ENCODE results near the gene ABI3.

ABI3 gene

DNA sequence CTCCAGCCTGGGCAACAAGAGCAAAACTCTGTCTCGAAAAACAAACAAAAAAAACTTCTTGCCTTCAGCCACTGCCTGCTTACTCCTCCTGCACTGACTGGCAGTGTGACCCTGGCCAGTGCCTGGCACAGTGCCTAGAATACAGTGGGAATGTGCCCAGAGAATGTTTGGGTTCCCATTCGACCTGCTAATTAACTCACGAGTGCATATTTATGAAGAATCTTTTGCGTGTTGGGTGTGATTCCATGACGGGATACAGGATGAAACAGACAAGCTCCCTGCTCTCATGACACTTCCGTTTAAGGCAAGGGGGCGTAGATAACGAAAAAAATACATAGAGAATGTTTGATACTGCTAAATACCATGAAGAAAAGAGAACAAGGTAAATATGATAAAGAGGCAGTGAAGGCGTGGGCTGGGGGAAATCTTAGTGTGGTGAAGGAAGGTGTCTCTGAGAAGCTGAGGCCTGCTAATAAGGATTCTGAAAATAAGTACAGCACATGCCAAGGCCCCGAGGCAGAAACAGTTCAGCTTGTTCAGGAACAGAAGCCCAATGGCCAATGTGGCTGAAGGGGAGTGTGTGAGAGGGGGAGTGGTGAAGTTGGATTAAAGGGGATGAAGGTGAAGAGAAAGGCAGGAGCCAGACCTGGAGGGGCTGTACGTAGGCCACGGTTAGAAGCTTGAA lies 4.3 kb downstream of the ABI3 start:
- H3K27me3 ChIP-seq (ENCODE audit: insufficient read depth, poor library complexity, severe bottlenecking), result no peaks in the 10 kb centered on the region
- H3K4me3 ChIP-seq (ENCODE audit: severe bottlenecking), result no peak overlapping the region
- TF ChIP-seq, protein P1, sequence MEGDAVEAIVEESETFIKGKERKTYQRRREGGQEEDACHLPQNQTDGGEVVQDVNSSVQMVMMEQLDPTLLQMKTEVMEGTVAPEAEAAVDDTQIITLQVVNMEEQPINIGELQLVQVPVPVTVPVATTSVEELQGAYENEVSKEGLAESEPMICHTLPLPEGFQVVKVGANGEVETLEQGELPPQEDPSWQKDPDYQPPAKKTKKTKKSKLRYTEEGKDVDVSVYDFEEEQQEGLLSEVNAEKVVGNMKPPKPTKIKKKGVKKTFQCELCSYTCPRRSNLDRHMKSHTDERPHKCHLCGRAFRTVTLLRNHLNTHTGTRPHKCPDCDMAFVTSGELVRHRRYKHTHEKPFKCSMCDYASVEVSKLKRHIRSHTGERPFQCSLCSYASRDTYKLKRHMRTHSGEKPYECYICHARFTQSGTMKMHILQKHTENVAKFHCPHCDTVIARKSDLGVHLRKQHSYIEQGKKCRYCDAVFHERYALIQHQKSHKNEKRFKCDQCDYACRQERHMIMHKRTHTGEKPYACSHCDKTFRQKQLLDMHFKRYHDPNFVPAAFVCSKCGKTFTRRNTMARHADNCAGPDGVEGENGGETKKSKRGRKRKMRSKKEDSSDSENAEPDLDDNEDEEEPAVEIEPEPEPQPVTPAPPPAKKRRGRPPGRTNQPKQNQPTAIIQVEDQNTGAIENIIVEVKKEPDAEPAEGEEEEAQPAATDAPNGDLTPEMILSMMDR (IDR thresholded peaks at IDR 0.05; ENCODE audit: poor library complexity, severe bottlenecking), result no peak
- no peak for DNase-seq (ENCODE audit: low spot score)
- H3K36me3 ChIP-seq (ENCODE audit: low read depth), result no peaks in the 10 kb centered on the region
- no peaks in the 10 kb centered on the region for H3K4me1 ChIP-seq (ENCODE audit: insufficient read depth, poor library complexity, severe bottlenecking)
- H3K27ac ChIP-seq (ENCODE audit: poor library complexity, severe bottlenecking), result no peak overlapping the region
- no peak for ATAC-seq (ENCODE audit: low read depth)
- H3K9me3 ChIP-seq (ENCODE audit: severe bottlenecking), result no peaks in the 10 kb centered on the region

GRCh38 chr17:49216482-49216881 lies 6.0 kb downstream of the ABI3 start:
- DNase-seq (ENCODE audit: low spot score) (no peak), ATAC-seq (ENCODE audit: low read depth) (no peak)
- Histone ChIP-seq H3K4me1 (ENCODE audit: insufficient read depth, poor library complexity, severe bottlenecking) (no peaks in the 10 kb centered on the region), H3K9me3 (ENCODE audit: severe bottlenecking) (no peaks in the 10 kb centered on the region), H3K27ac (ENCODE audit: poor library complexity, severe bottlenecking) (no peak overlapping the region), H3K36me3 (ENCODE audit: low read depth) (no peaks in the 10 kb centered on the region), H3K4me3 (ENCODE audit: severe bottlenecking) (no peak overlapping the region), H3K27me3 (ENCODE audit: insufficient read depth, poor library complexity, severe bottlenecking) (no peaks in the 10 kb centered on the region)
- TF ChIP-seq, protein P1 (IDR thresholded peaks at IDR 0.05; ENCODE audit: poor library complexity, severe bottlenecking), result no peak

DNA sequence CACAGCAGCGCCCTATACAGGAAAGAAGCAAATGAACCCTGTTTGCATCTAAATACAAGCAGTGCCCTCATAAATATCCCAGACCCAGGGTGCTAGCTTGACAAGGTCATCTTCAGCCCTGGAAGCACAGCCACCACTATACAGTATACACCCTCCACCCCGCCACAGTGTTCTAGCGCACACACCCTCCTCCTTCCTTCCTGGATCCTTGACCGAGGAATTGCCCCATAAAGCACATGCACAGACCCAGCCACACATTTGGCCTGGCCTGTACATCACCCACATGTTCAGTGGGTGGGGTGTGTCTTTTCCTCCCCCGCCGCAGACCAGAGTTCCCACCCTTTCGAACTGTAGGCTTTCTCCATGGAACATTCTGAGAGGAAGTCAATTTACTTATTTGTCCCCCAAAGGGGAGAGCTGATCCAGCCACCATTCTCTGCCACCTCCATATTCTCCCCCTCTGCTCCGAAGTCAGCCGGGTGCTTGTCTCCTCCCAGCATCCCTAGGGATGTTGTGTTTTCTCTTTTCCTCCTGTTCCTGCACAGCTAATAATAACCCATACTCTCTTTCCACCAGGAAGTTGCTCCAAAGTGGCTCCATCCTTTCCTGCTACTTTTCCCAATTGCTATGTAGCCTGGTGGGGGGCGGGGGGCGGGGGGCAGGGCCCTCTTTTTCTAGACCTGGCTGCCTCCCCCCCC lies 6.6 kb downstream of the ABI3 start:
- H3K4me3 ChIP-seq (ENCODE audit: severe bottlenecking), result no peak overlapping the region
- no peaks in the 10 kb centered on the region for H3K36me3 ChIP-seq (ENCODE audit: low read depth)
- no peak for DNase-seq (ENCODE audit: low spot score)
- TF ChIP-seq, protein P1 (IDR thresholded peaks at IDR 0.05; ENCODE audit: poor library complexity, severe bottlenecking), result no peak
- ATAC-seq (ENCODE audit: low read depth), result no peak
- H3K27ac ChIP-seq (ENCODE audit: poor library complexity, severe bottlenecking), result no peak overlapping the region
- peaks cover 2% of the 10 kb centered on the region for H3K27me3 ChIP-seq (ENCODE audit: insufficient read depth, poor library complexity, severe bottlenecking)
- H3K9me3 ChIP-seq (ENCODE audit: severe bottlenecking), result no peaks in the 10 kb centered on the region
- H3K4me1 ChIP-seq (ENCODE audit: insufficient read depth, poor library complexity, severe bottlenecking), result no peaks in the 10 kb centered on the region

- Histone ChIP-seq H3K4me1 (ENCODE audit: insufficient read depth, poor library complexity, severe bottlenecking) (no peaks in the 10 kb centered on the region), H3K9me3 (ENCODE audit: severe bottlenecking) (no peaks in the 10 kb centered on the region), H3K4me3 (ENCODE audit: severe bottlenecking) (no peak overlapping the region), H3K36me3 (ENCODE audit: low read depth) (no peaks in the 10 kb centered on the region), H3K27ac (ENCODE audit: poor library complexity, severe bottlenecking) (no peak overlapping the region), H3K27me3 (ENCODE audit: insufficient read depth, poor library complexity, severe bottlenecking) (peaks cover 9% of the 10 kb centered on the region)
- DNase-seq (ENCODE audit: low spot score) (no peak), ATAC-seq (ENCODE audit: low read depth) (no peak)
- TF ChIP-seq, protein P1 (IDR thresholded peaks at IDR 0.05; ENCODE audit: poor library complexity, severe bottlenecking), result no peak
Measured at GRCh38 chr17:49217651-49218413, 7.3 kb downstream of the ABI3 start.
